Esophagus squamous epithelium (tissue), 4 donors: ENCODE data around the gene MBOAT1.

Source experiments
- POLR2A ChIP-seq, 4 donors: fragments of 450-650 bp; IDR thresholded peaks; one replicate each; pipeline ENCODE4 v1.6.1; 2017; ENCODE audit warnings: antibody characterized with exemption in 4 of 4, mild to moderate bottlenecking in 4 of 4, moderate library complexity in 3 of 4
- TF ChIP-seq, protein P1 (sequence below), 6 experiments: fragments of 450-650 bp in 4 of 6; fragments of 200-600 bp in 2 of 6; sonication (generic) in 2 of 6; IDR thresholded peaks; one replicate each; pipeline ENCODE4 v1.5.1; 2016 to 2019; ENCODE audit warnings: antibody characterized with exemption in 6 of 6, mild to moderate bottlenecking in 4 of 6, moderate library complexity in 4 of 6

DNA sequence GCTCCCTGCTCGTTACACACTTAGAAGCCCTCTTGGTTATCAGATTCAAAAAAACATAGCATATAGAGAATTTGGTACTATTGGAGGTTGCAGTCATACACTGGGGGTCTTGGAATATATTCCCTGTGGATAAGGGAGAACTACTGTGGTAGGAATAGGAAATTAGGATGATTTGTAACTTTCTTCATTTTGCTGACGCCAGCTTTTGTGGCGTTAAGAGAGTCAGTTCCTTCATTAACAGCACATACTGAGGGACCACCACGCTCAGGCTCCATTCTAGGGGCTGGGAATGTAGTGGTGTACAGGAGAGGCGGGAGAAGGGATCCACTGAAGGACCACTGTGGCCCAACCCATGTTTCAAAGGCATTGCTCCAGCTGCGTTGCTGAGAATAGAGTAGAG is 140.3 kb downstream of the MBOAT1 start:
- TF ChIP-seq, protein P1, sequence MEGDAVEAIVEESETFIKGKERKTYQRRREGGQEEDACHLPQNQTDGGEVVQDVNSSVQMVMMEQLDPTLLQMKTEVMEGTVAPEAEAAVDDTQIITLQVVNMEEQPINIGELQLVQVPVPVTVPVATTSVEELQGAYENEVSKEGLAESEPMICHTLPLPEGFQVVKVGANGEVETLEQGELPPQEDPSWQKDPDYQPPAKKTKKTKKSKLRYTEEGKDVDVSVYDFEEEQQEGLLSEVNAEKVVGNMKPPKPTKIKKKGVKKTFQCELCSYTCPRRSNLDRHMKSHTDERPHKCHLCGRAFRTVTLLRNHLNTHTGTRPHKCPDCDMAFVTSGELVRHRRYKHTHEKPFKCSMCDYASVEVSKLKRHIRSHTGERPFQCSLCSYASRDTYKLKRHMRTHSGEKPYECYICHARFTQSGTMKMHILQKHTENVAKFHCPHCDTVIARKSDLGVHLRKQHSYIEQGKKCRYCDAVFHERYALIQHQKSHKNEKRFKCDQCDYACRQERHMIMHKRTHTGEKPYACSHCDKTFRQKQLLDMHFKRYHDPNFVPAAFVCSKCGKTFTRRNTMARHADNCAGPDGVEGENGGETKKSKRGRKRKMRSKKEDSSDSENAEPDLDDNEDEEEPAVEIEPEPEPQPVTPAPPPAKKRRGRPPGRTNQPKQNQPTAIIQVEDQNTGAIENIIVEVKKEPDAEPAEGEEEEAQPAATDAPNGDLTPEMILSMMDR (IDR thresholded peaks at IDR 0.05) = no peak
- no peak for TF ChIP-seq POLR2A (IDR thresholded peaks at IDR 0.05)
